Upper lobe of right lung (tissue), 1 donor: ENCODE data around the gene ELAVL1. TPM values are rescaled to one million over a fixed set of nuclear protein-coding genes. Genes with fewer than 3 reads are reported as not detected.

Experiments used
- ATAC-seq: fragments of 200-7000 bp; cut with Tn5 transposase; one replicate; pipeline ENCODE4 v1.9.1; 2020; ENCODE audit warnings: mild to moderate bottlenecking, moderate library complexity
- DNase-seq: peaks from one replicate; pipeline ENCODE4 v3.0.0-alpha.2; 2020
- H3K27ac ChIP-seq: fragments of 200-600 bp; one replicate; pipeline ENCODE4 v1.8.0; 2022
- H3K27me3 ChIP-seq: fragments of 200-600 bp; one replicate; pipeline ENCODE4 v1.8.0; 2022; ENCODE audit warnings: mild to moderate bottlenecking
- H3K36me3 ChIP-seq: fragments of 200-600 bp; one replicate; pipeline ENCODE4 v1.8.0; 2022
- H3K4me1 ChIP-seq: fragments of 200-600 bp; one replicate; pipeline ENCODE4 v1.8.0; 2022
- H3K4me3 ChIP-seq: fragments of 200-600 bp; one replicate; pipeline ENCODE4 v1.8.0; 2022; ENCODE audit warnings: mild to moderate bottlenecking
- H3K9me3 ChIP-seq: fragments of 200-600 bp; one replicate; pipeline ENCODE4 v1.8.0; 2022
- CTCF ChIP-seq: fragments of 200-600 bp; IDR thresholded peaks from one replicate; pipeline ENCODE4 v1.8.0; 2022; ENCODE audit warnings: antibody characterized with exemption
- intact Hi-C: fragments of 100-400 bp; cut with DNase I; formaldehyde crosslinking; loops from one replicate; pipeline ENCODE4 v1.11.0; 2022
- long read RNA-seq: library from polyadenylated mRNA; unstranded; transcript quantifications from one replicate; pipeline ENCODE4 v2.0.0, GENCODE V29; 2021
- total RNA-seq: library from RNA; stranded (reverse); fragmentation: NEBNext Ultra II Directional; extraction: Animal tissue kit (Norgen Biotek cat#: 25700); gene quantifications from one replicate; pipeline ENCODE4 v1.2.1, GENCODE V29; 2021
- donor health status: DM: no; HTN: yes; CAD: no; lungs with severe emphysema.

The ELAVL1 gene
- 65.9 TPM for total RNA-seq
- long read RNA-seq, full-length matches to known transcripts, result 186 of 215 reads
- long read RNA-seq, partial matches to known transcripts, result 4 of 215 reads
- long read RNA-seq, other reads (novel, unspliced or antisense), result 25 of 215 reads

- DNase-seq (peak; percentile 95), ATAC-seq (peak; percentile 97)
- TF ChIP-seq CTCF, result no peak
- Histone ChIP-seq H3K27me3 (no peaks in the 10 kb centered on the region), H3K4me3 (peak within 1 kb of the TSS; percentile 94), H3K4me1 (peaks cover 33% of the 10 kb centered on the region), H3K9me3 (no peaks in the 10 kb centered on the region), H3K27ac (peak within 1 kb of the TSS; percentile 85), H3K36me3 (no peaks in the 10 kb centered on the region)
- intact Hi-C loops, result no loop called here
Measured at GRCh38 chr19:8005534-8006256, at the start of gene ELAVL1. ELAVL1 (minus strand) TSS chr19:8005641; CDS start chr19:7991815, 13,826 bp downstream.

- H3K9me3 ChIP-seq, result no peaks in the 10 kb centered on the region
- no peak overlapping the region for H3K27ac ChIP-seq
- no peaks in the 10 kb centered on the region for H3K27me3 ChIP-seq
- intact Hi-C loops, result no loop called here
- no peak for TF ChIP-seq CTCF
- ATAC-seq, result no peak
- H3K4me1 ChIP-seq, result peaks cover 7% of the 10 kb centered on the region
- H3K36me3 ChIP-seq, result no peaks in the 10 kb centered on the region
- no peak overlapping the region for H3K4me3 ChIP-seq
- DNase-seq, result no peak
Measured at GRCh38 chr19:8054169-8054568, 48.7 kb upstream of the ELAVL1 start.

- no peak for TF ChIP-seq CTCF
- Histone ChIP-seq H3K27me3 (no peaks in the 10 kb centered on the region), H3K27ac (no peak within 1 kb of the TSS), H3K9me3 (no peaks in the 10 kb centered on the region), H3K4me1 (peaks cover 7% of the 10 kb centered on the region), H3K36me3 (no peaks in the 10 kb centered on the region), H3K4me3 (no peak within 1 kb of the TSS)
- intact Hi-C loops, result no loop called here
- ATAC-seq (no peak), DNase-seq (no peak)
Measured at GRCh38 chr19:8052464-8052859, 47.0 kb upstream of the ELAVL1 start, which contains the start of gene CCL25. CCL25 (plus strand) TSS chr19:8052760; CDS start chr19:8053050, 290 bp downstream.

- Histone ChIP-seq H3K9me3 (no peaks in the 10 kb centered on the region), H3K27me3 (no peaks in the 10 kb centered on the region), H3K4me1 (peaks cover 7% of the 10 kb centered on the region), H3K4me3 (peak overlapping the region; percentile 30), H3K27ac (no peak overlapping the region), H3K36me3 (no peaks in the 10 kb centered on the region)
- DNase-seq (peak; percentile 95), ATAC-seq (peak; percentile 98)
- no peak for TF ChIP-seq CTCF
- intact Hi-C loops, result no loop called here
Measured at GRCh38 chr19:8050274-8051096, 45.0 kb upstream of the ELAVL1 start.

GRCh38 chr19:8046569-8047165 is 41.2 kb upstream of the ELAVL1 start:
- H3K27ac ChIP-seq, result no peak overlapping the region
- H3K36me3 ChIP-seq, result no peaks in the 10 kb centered on the region
- ATAC-seq, result no peak
- no peaks in the 10 kb centered on the region for H3K9me3 ChIP-seq
- no peak overlapping the region for H3K4me3 ChIP-seq
- TF ChIP-seq CTCF, result no peak
- H3K4me1 ChIP-seq, result peaks cover 7% of the 10 kb centered on the region
- DNase-seq, result no peak
- H3K27me3 ChIP-seq, result no peaks in the 10 kb centered on the region
- intact Hi-C loops, result no loop called here
